PC-9 (cell line): Measurements from ENCODE around the gene FARS2. TPM values are rescaled to one million over a fixed set of nuclear protein-coding genes. Genes with fewer than 3 reads are reported as not detected.

Experiments
- BruUV-seq: library from RNA; stranded (reverse); fragments of 400-500 nt; replicated peaks from 2 replicates; lab custom pipeline; 2021; lab: Mats Ljungman, UMichigan
- CTCF ChIA-PET: fragments of 300-600 bp; sonication (Branson Sonifier 250); formaldehyde crosslinking; loops from one replicate; lab custom pipeline; 2022; ENCODE audit warnings: antibody characterized with exemption; lab: Charles Lee
- POLR2A ChIA-PET: fragments of 300-600 bp; sonication (Branson Sonifier 250); formaldehyde crosslinking; loops from one replicate; lab custom pipeline; 2022; ENCODE audit warnings: antibody characterized with exemption; ENCODE audit not compliant: unreplicated experiment; lab: Charles Lee
- DNase-seq, 2 experiments: peaks; one replicate each; pipeline versions ENCODE4 v3.0.0 to v3.0.0-alpha.2; 2015 to 2022; ENCODE audit warnings: mixed read lengths in 1 of 2
- H2AFZ ChIP-seq: fragments of 200-600 bp; sonication (generic); 2 replicates; pipeline ENCODE4 v1.8.1; 2017; ENCODE audit warnings: antibody characterized with exemption
- H3F3A ChIP-seq: fragments of 200-600 bp; sonication (generic); 2 replicates; pipeline ENCODE4 v1.8.1; 2017; ENCODE audit warnings: antibody characterized with exemption, mild to moderate bottlenecking, low read depth; ENCODE audit not compliant: insufficient read depth
- H3K27ac ChIP-seq: fragments of 200-600 bp; sonication (generic); 2 replicates; pipeline ENCODE4 v1.6.1; 2016; ENCODE audit warnings: mixed run types
- H3K27me3 ChIP-seq: fragments of 200-600 bp; sonication (generic); 2 replicates; pipeline ENCODE4 v1.6.1; 2016; ENCODE audit warnings: low read depth, mixed run types; ENCODE audit not compliant: insufficient read depth
- H3K36me3 ChIP-seq: fragments of 200-600 bp; sonication (generic); 2 replicates; pipeline ENCODE4 v1.6.1; 2016; ENCODE audit warnings: low read depth, mixed run types
- H3K4me1 ChIP-seq: fragments of 200-600 bp; sonication (generic); replicated peaks from 2 replicates; pipeline ENCODE4 v1.6.1; 2016; ENCODE audit warnings: mixed run types; ENCODE audit not compliant: insufficient read depth
- H3K4me2 ChIP-seq: fragments of 200-600 bp; sonication (generic); 2 replicates; pipeline ENCODE4 v1.6.1; 2017; ENCODE audit warnings: mixed run types
- H3K4me3 ChIP-seq: fragments of 200-600 bp; sonication (generic); 2 replicates; pipeline ENCODE4 v1.6.1; 2016; ENCODE audit warnings: mixed run types
- H3K79me2 ChIP-seq: fragments of 200-600 bp; sonication (generic); 2 replicates; pipeline ENCODE4 v1.6.1; 2017; ENCODE audit warnings: low read depth, mixed run types
- H3K9me2 ChIP-seq: fragments of 200-600 bp; sonication (generic); 2 replicates; pipeline ENCODE4 v1.8.1; 2017; ENCODE audit warnings: mild to moderate bottlenecking; ENCODE audit not compliant: insufficient read depth
- H3K9me3 ChIP-seq: fragments of 200-600 bp; sonication (generic); 2 replicates; pipeline ENCODE4 v1.8.1; 2016; ENCODE audit warnings: low read depth; ENCODE audit not compliant: insufficient read depth
- H4K20me1 ChIP-seq: fragments of 200-600 bp; sonication (generic); 2 replicates; pipeline ENCODE4 v1.8.1; 2017; ENCODE audit not compliant: insufficient read depth
- EZH2 ChIP-seq: fragments of 200-600 bp; sonication (generic); IDR thresholded peaks from 2 replicates; pipeline ENCODE4 v1.8.0; 2017; ENCODE audit warnings: antibody characterized with exemption, low read depth
- intact Hi-C: fragments of 100-400 bp; cut with micrococcal nuclease; formaldehyde crosslinking; loops from one replicate; pipeline ENCODE4 v1.10.0; 2022; ENCODE audit not compliant: unreplicated experiment
- total RNA-seq: library from RNA; stranded (reverse); gene quantifications from 2 replicates; pipeline ENCODE4 v1.2.3, GENCODE V29; 2021
- TF ChIP-seq, protein P1 (sequence below): fragments of 200-600 bp; sonication (generic); conservative IDR thresholded peaks from 2 replicates; pipeline ENCODE4 v1.6.1; 2017; ENCODE audit warnings: mixed run types, antibody characterized with exemption, mild to moderate bottlenecking, moderate library complexity

The FARS2 gene
- total RNA-seq, 1 experiment from 2014 or later: 26.7 TPM

DNA sequence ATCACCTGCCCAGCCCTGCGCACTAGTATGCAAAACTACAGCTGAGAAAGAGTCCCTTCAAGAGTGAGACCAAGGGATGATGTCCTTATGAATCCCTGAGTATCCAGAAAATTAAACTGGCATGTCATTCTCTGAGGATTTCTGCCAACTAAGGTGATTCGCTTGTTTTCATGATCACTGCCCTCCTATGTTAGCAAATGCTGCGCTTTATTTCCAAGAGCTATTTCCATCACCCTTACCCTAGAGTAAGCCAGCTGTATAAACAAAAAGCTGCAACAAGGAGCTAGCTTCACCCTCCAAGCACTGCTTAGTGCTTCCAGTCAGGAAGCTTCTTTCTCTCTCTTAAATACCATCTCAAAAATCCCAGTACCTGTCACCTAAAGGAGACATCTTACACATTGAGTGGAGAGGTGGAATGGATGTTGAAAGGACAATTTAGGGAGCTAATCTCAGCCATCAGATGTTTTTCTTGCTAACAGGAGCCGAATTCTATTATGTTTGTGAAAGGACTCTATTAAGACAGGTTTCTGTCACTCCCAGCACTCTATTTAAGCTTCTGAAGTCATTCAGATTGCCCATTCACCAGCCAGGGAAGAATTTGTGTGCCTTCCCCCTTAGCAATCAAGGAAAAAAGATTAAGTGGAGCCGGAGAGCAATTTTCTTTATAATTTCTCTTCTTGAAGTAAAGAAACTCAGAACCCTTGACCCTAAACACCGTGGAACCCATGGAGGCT lies 423.2 kb downstream of the FARS2 start:
- Histone ChIP-seq H3K27me3 (no peaks in the 10 kb centered on the region), H3K4me2 (no peak overlapping the region), H3K79me2 (no peaks in the 10 kb centered on the region), H3K9me3 (no peaks in the 10 kb centered on the region), H2AFZ (no peak overlapping the region), H4K20me1 (no peaks in the 10 kb centered on the region), H3K27ac (no peak overlapping the region), H3K36me3 (no peaks in the 10 kb centered on the region), H3K4me1 (no peaks in the 10 kb centered on the region), H3K4me3 (no peak overlapping the region), H3K9me2 (no peaks in the 10 kb centered on the region), H3F3A (no peaks in the 10 kb centered on the region)
- no TSS peak for BruUV-seq
- POLR2A ChIA-PET: no interaction called here
- no peak for DNase-seq
- CTCF ChIA-PET: no interaction called here
- no peak for TF ChIP-seq EZH2
- TF ChIP-seq, protein P1, sequence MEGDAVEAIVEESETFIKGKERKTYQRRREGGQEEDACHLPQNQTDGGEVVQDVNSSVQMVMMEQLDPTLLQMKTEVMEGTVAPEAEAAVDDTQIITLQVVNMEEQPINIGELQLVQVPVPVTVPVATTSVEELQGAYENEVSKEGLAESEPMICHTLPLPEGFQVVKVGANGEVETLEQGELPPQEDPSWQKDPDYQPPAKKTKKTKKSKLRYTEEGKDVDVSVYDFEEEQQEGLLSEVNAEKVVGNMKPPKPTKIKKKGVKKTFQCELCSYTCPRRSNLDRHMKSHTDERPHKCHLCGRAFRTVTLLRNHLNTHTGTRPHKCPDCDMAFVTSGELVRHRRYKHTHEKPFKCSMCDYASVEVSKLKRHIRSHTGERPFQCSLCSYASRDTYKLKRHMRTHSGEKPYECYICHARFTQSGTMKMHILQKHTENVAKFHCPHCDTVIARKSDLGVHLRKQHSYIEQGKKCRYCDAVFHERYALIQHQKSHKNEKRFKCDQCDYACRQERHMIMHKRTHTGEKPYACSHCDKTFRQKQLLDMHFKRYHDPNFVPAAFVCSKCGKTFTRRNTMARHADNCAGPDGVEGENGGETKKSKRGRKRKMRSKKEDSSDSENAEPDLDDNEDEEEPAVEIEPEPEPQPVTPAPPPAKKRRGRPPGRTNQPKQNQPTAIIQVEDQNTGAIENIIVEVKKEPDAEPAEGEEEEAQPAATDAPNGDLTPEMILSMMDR: no peak
- intact Hi-C loops: no loop called here

DNA sequence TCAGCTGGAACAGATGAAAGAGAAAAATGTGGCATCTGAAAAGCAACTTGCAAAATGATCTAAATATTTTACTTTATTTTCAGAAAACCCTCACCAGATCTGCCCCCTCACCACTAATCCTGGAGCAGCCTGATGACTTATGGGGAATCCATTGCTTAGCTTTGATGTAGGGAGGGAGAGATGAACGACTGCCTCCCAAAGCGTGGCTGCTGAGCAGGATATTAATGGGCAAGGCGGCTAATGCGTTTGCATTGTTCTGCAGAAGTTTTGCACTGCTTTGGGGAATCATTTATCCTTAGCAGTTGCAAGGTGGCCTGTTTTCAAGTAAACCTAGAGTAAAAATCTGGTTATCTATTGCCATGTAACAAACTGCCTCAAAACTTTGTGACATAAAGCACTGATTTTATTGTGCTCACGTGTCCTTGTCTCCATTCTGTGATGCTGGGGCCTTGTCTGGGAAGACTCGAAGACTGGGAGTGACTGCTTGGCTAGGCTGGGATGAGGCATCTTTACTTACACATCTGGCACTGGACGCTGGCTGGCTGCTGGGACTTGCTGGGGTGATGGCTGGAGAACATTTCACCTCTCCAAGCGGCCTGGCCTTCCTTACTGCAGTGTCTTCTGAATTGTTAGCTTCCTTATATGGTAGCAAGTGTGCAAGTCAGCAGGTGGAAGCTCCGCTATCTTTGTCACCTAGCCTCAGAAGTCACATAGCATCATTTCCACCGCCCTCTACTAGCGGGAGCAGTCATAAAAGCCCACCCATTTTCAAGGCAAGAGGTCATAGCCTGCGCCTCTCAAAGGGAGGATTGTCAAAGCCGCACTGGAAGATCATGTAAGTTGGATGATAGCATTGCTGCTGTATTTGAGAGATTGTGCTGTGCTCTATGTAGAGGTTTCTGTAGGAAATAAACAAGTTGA lies 432.2 kb downstream of the FARS2 start:
- Histone ChIP-seq H3K79me2 (no peaks in the 10 kb centered on the region), H3K27me3 (no peaks in the 10 kb centered on the region), H3K4me2 (no peak overlapping the region), H3K36me3 (no peaks in the 10 kb centered on the region), H2AFZ (no peak overlapping the region), H3K4me3 (no peak overlapping the region), H3K9me2 (no peaks in the 10 kb centered on the region), H3K27ac (no peak overlapping the region), H3K9me3 (no peaks in the 10 kb centered on the region), H3F3A (no peaks in the 10 kb centered on the region), H4K20me1 (no peaks in the 10 kb centered on the region), H3K4me1 (peaks cover 10% of the 10 kb centered on the region)
- DNase-seq: no peak
- intact Hi-C loops: no loop called here
- TF ChIP-seq EZH2: no peak
- CTCF ChIA-PET: interaction anchor here (0.6 kb wide), 1 partner anchor 333 kb away, joined by 6 read pairs; no protein-coding TSS in a partner anchor
- POLR2A ChIA-PET: no interaction called here
- no TSS peak for BruUV-seq

DNA sequence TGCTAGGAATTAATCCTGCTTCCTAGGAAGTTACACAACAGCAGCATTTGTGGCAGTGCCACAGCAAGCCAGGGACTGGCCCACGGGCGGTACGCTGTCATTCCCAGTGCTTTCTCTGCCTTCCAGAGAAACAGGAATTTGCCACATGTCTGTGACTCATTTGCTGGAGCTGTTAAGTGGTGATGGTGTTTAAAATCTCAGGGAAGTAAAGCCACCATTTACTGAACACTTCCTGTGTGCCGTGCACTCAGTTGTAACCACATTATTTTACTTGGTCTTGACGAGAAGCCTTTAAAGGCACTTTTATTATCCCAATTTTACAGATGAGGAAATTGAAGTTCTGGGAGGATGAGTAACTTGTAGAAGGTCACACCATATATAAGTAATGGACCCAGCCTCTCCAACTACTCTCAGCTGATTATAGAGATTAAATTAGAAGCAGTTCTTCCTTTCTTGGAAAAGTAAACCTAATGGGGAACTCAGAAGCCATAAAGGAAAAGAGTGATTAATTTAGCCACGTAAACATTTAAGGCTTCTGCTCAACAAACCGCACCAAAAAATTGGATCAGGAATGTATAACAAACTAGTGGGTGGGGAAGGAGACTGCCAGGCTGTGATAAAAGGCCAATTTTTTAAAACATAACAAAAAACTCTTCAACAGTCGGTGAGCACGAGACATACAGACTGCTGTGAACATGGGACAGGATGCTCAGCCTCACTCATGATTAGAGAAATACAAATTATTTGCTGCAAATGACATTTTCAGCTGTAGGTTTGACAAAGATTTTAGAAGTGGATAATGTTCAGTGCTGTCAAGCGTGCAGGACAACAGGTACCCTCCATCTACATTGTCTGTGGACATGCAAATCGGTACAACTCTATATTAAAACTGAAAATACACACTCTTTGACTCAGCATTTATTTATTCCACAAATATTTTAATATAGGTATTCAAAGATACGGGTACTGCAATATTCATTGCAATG lies 434.2 kb downstream of the FARS2 start:
- Histone ChIP-seq H3K27me3 (no peaks in the 10 kb centered on the region), H3K9me2 (no peaks in the 10 kb centered on the region), H3K36me3 (no peaks in the 10 kb centered on the region), H3K27ac (no peak overlapping the region), H3K79me2 (no peaks in the 10 kb centered on the region), H3K4me3 (no peak overlapping the region), H2AFZ (no peak overlapping the region), H4K20me1 (no peaks in the 10 kb centered on the region), H3K4me2 (no peak overlapping the region), H3F3A (no peaks in the 10 kb centered on the region), H3K4me1 (peaks cover 10% of the 10 kb centered on the region), H3K9me3 (no peaks in the 10 kb centered on the region)
- ChIA-PET CTCF (no interaction called here), POLR2A (no interaction called here)
- BruUV-seq: no TSS peak
- no peak for DNase-seq
- intact Hi-C loops: no loop called here
- TF ChIP-seq, protein P1: no peak
- TF ChIP-seq EZH2: no peak
